Measurements from ENCODE around the gene FRMD8. TPM values are rescaled to one million over a fixed set of nuclear protein-coding genes. Genes with fewer than 3 reads are reported as not detected.

Gene FRMD8
- total and polyA plus RNA-seq, 9 of the 15 experiments (the other 6 are each of a cell fraction or from before 2014, with no cell fraction given): 4.5 to 54.5 (median 15.8) TPM

- TF ChIP-seq ZNF449 (CRISPR knock-in tag; IDR thresholded peaks at IDR 0.05) (peak; percentile 61; the same call in 1 of the 2 replicates), MLLT1 (IDR thresholded peaks at IDR 0.05) (peak; percentile 94 to 96), BCOR (IDR thresholded peaks at IDR 0.05) (no peak), GABPB2 (CRISPR knock-in tag; conservative IDR thresholded peaks at IDR 0.05) (no peak), BRD9 (IDR thresholded peaks at IDR 0.05; ENCODE audit: low read depth, partially characterized antibody) (peak; percentile 72), ZNF696 (CRISPR knock-in tag; conservative IDR thresholded peaks at IDR 0.05) (no peak), WHSC1 (IDR thresholded peaks at IDR 0.05; ENCODE audit: low read length) (no peak), RBM22 (IDR thresholded peaks at IDR 0.05; ENCODE audit: low read depth, low read length, poor library complexity, severe bottlenecking) (no peak), CREB1 (IDR thresholded peaks at IDR 0.05) (peak; percentile 87), CREB1 (CRISPR knock-in tag; IDR thresholded peaks at IDR 0.05) (peak; percentile 92), CBFA2T2 (conservative IDR thresholded peaks at IDR 0.05) (peak; percentile 52), TFE3 (CRISPR knock-in tag; IDR thresholded peaks at IDR 0.05) (peak; percentile 81), IFI16 (CRISPR knock-in tag; IDR thresholded peaks at IDR 0.05) (0 out of 2 replicates have a peak, but pooled peaks have one; percentile 49), NR1H2 (CRISPR knock-in tag; IDR thresholded peaks at IDR 0.05) (no peak), ZBTB9 (CRISPR knock-in tag; IDR thresholded peaks at IDR 0.05) (peak; percentile 76), TARDBP (IDR thresholded peaks at IDR 0.05) (0 out of 2 replicates have a peak, but pooled peaks have one; percentile 10), ESRRA (IDR thresholded peaks at IDR 0.05; ENCODE audit: borderline replicate concordance, low read depth) (peak; percentile 64; the same call in 1 of the 2 replicates), HNRNPK (IDR thresholded peaks at IDR 0.05; ENCODE audit: low read depth, low read length, poor library complexity, severe bottlenecking) (no peak), HOMEZ (CRISPR knock-in tag; IDR thresholded peaks at IDR 0.05) (peak; percentile 69; the same call in 1 of the 2 replicates), TEAD4 (IDR thresholded peaks at IDR 0.05; ENCODE audit: low read length) (peak; percentile 36; the same call in 1 of the 2 replicates), TEAD4 (CRISPR knock-in tag; IDR thresholded peaks at IDR 0.05; ENCODE audit: borderline replicate concordance) (no peak), ARID2 (IDR thresholded peaks at IDR 0.05) (no peak)
These were observed 35.6 kb downstream of the FRMD8 start (continued) for GRCh38 chr11:65421794-65422632.

Data from K562 (cell line).